A549 (cell line): ENCODE measurements around the gene EGFL8. TPM values are rescaled to one million over a fixed set of nuclear protein-coding genes. Genes with fewer than 3 reads are reported as not detected.

Experiments
- ATAC-seq, 2 experiments: fragments of 200-7000 bp in 1 of 2; fragments of >200 bp in 1 of 2; cut with Nextera tagmentation in 1 of 2; cut with Tn5 transposase in 1 of 2; 3 replicates each; pipeline versions ENCODE4 v1.8.0 to v1.9.1; 2018 to 2020; ENCODE audit warnings: mild to moderate bottlenecking in 1 of 2, moderate library complexity in 1 of 2
- CTCF ChIA-PET: fragments of 300-600 bp; sonication (Branson Sonifier 250); formaldehyde crosslinking; extraction: SDS; loops from one replicate; lab custom pipeline; 2021; ENCODE audit warnings: antibody characterized with exemption, inconsistent platforms; lab: Yijun Ruan, JAX
- POLR2A ChIA-PET: fragments of 350-600 bp; formaldehyde crosslinking; extraction: SDS; loops from one replicate; lab custom pipeline; 2021; ENCODE audit warnings: antibody characterized with exemption, inconsistent platforms; lab: Yijun Ruan, JAX
- DNase-seq, 2 experiments: peaks; one replicate each; pipeline versions ENCODE4 v3.0.0 to v3.0.0-alpha.2; 2011 to 2016; ENCODE audit warnings: low read depth in 1 of 2, low spot score in 1 of 2
- FAIRE-seq: peaks from 2 replicates; lab custom pipeline; 2011; peaks lifted over from hg19 to GRCh38; lab: Jason Lieb, UNC
- H3K27ac ChIP-seq, 2 experiments: fragments of >200 bp; sonication (Bioruptor Twin); formaldehyde crosslinking; 3 replicates each; pipeline ENCODE4 v1.5.1; 2016 to 2017
- H3K4me1 ChIP-seq: fragments of >200 bp; sonication (Bioruptor Twin); formaldehyde crosslinking; 3 replicates; pipeline ENCODE4 v1.6.1; 2016
- H3K4me2 ChIP-seq: fragments of >200 bp; sonication (Bioruptor Twin); formaldehyde crosslinking; 3 replicates; pipeline ENCODE4 v1.6.1; 2016
- H3K4me3 ChIP-seq: fragments of >200 bp; sonication (Bioruptor Twin); formaldehyde crosslinking; 3 replicates; pipeline ENCODE4 v1.5.1; 2016
- H3K9me3 ChIP-seq: fragments of >200 bp; sonication (Bioruptor Twin); formaldehyde crosslinking; 3 replicates; pipeline ENCODE4 v1.6.1; 2016
- CBX8 ChIP-seq: fragments of 200-600 bp; sonication (generic); IDR thresholded peaks from 2 replicates; pipeline ENCODE4 v1.6.1; 2016
- CHD2 ChIP-seq: fragments of 150-350 bp; IDR thresholded peaks from 2 replicates; pipeline ENCODE4 v1.6.1; 2014; ENCODE audit warnings: low read length; ENCODE audit not compliant: partially characterized antibody
- CHD4 ChIP-seq: fragments of 200-600 bp; sonication (generic); IDR thresholded peaks from 2 replicates; pipeline ENCODE4 v1.6.1; 2016; ENCODE audit warnings: antibody characterized with exemption, mild to moderate bottlenecking, borderline replicate concordance
- FOSB ChIP-seq: fragments of 250-450 bp; sonication (Bioruptor Pico); IDR thresholded peaks from 2 replicates; pipeline ENCODE4 v1.5.0; 2020; ENCODE audit warnings: mild to moderate bottlenecking, moderate library complexity
- HMGXB4 ChIP-seq: fragments of 250-450 bp; sonication (Bioruptor Pico); IDR thresholded peaks from 2 replicates; pipeline ENCODE4 v1.5.0; 2021; ENCODE audit warnings: mild to moderate bottlenecking, moderate library complexity, borderline replicate concordance
- HOXA7 ChIP-seq: fragments of 250-450 bp; sonication (Bioruptor Pico); IDR thresholded peaks from 2 replicates; pipeline ENCODE4 v1.5.0; 2020; ENCODE audit warnings: mild to moderate bottlenecking, moderate library complexity
- MYC ChIP-seq: IDR thresholded peaks from 2 replicates; pipeline ENCODE4 v1.6.1; 2012; ENCODE audit warnings: mild to moderate bottlenecking, inconsistent platforms, low read length, improper control_type of control experiment, borderline replicate concordance
- PBX3 ChIP-seq: IDR thresholded peaks from 2 replicates; pipeline ENCODE4 v1.6.1; 2012
- PHF8 ChIP-seq: fragments of 200-600 bp; sonication (generic); IDR thresholded peaks from 2 replicates; pipeline ENCODE4 v1.6.1; 2016; ENCODE audit warnings: low read depth, mild to moderate bottlenecking, antibody characterized with exemption, moderate library complexity, borderline replicate concordance
- POLR2AphosphoS2 ChIP-seq: conservative IDR thresholded peaks from 2 replicates; pipeline ENCODE4 v1.6.1; 2012; ENCODE audit warnings: low read length, improper control_type of control experiment, inconsistent platforms
- RFX5 ChIP-seq: fragments of 450-650 bp; IDR thresholded peaks from 2 replicates; pipeline ENCODE4 v1.7.1; 2014; ENCODE audit warnings: antibody characterized with exemption, mild to moderate bottlenecking, moderate library complexity
- SREBF2 ChIP-seq: fragments of 450-650 bp; IDR thresholded peaks from 2 replicates; pipeline ENCODE4 v1.6.1; 2014; ENCODE audit warnings: mild to moderate bottlenecking, moderate library complexity
- TFCP2L1 ChIP-seq: fragments of 250-450 bp; sonication (Bioruptor Pico); IDR thresholded peaks from 2 replicates; pipeline ENCODE4 v1.5.0; 2021; ENCODE audit warnings: mild to moderate bottlenecking
- ZC3H11A ChIP-seq: fragments of 450-650 bp; IDR thresholded peaks from 2 replicates; pipeline ENCODE4 v1.6.1; 2014; ENCODE audit warnings: antibody characterized with exemption, mild to moderate bottlenecking
- WGBS: methylation state at CpG from one replicate; pipeline ENCODE4 v1.1.6; 2017; ENCODE audit errors: missing lambda C conversion rate; 5-methylcytosine and 5-hydroxymethylcytosine counted together
- polyA plus RNA-seq, 4 experiments: library from polyadenylated mRNA; depleted of rRNA in 3 of 4; stranded (reverse); fragments of >200 nt; fragmentation: RNase III in 1 of 4; extraction: RNeasy Plus Mini Kit Qiagen cat#74134 plus additional on column Dnase treatment in 1 of 4; gene quantifications; 2 replicates in 3 of 4; 3 replicates in 1 of 4; pipeline ENCODE4 v1.2.3, GENCODE V29; 2011 to 2017
- TF ChIP-seq, protein P1 (sequence below): fragments of 150-350 bp; IDR thresholded peaks from 2 replicates; pipeline ENCODE4 v1.6.1; 2014; ENCODE audit warnings: low read depth, mild to moderate bottlenecking, low read length
- TF ChIP-seq, protein P2 (sequence below): fragments of >200 bp; sonication (Bioruptor Twin); formaldehyde crosslinking; IDR thresholded peaks from 3 replicates; pipeline ENCODE4 v1.6.1; 2016
- TF ChIP-seq, protein P3 (sequence below): fragments of >200 bp; sonication (Bioruptor Twin); formaldehyde crosslinking; IDR thresholded peaks from 2 replicates; pipeline ENCODE4 v1.6.1; 2016

Gene EGFL8
- polyA plus RNA-seq, 2 of the 4 experiments (the other 2 are of a cell fraction): 2.0 to 3.1 TPM

DNA sequence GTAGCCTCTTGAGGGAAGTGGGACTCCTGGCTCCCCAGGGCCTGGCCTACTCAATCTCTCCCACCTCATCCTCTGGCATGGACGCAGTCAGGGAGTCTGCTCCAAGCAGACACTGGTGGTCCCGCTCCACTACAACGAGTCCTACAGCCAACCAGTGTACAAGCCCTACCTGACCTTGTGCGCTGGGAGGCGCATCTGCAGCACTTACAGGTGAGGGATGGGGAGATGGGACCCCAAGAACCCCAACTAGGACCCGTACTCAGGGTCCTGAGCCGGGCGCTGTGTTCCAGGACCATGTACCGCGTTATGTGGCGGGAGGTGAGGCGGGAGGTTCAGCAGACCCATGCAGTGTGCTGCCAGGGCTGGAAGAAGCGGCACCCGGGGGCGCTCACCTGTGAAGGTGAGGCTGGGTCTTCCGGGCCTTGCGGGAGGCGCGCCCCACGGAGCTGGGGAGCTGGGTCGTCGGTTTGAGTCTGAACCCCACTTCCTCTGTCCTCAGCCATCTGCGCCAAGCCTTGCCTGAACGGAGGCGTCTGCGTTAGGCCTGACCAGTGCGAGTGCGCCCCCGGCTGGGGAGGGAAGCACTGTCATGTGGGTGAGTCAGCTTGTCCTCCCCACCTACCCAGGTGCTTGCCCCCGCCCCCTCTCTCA lies 2.1 kb downstream of the EGFL8 start (continued):
- TF ChIP-seq PBX3: no peak
- TF ChIP-seq CHD2: no peak
- TF ChIP-seq, protein P1, sequence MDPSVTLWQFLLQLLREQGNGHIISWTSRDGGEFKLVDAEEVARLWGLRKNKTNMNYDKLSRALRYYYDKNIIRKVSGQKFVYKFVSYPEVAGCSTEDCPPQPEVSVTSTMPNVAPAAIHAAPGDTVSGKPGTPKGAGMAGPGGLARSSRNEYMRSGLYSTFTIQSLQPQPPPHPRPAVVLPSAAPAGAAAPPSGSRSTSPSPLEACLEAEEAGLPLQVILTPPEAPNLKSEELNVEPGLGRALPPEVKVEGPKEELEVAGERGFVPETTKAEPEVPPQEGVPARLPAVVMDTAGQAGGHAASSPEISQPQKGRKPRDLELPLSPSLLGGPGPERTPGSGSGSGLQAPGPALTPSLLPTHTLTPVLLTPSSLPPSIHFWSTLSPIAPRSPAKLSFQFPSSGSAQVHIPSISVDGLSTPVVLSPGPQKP: no peak
- no peak for TF ChIP-seq HOXA7
- TF ChIP-seq TFCP2L1 (CRISPR knock-in tag): no peak
- no peak for TF ChIP-seq CHD4

GRCh38 chr6:32167154-32167760 lies 2.9 kb downstream of the EGFL8 start:
- WGBS: 87% methylated on average over 31 of the region's 32 CpGs
- DNase-seq (no peak), FAIRE-seq (no peak), ATAC-seq (no peak)
- Histone ChIP-seq H3K4me1 (no peaks in the 10 kb centered on the region), H3K4me3 (no peak overlapping the region), H3K4me2 (no peak overlapping the region), H3K9me3 (no peaks in the 10 kb centered on the region), H3K27ac (no peak overlapping the region)
- ChIA-PET CTCF (no interaction called here), POLR2A (interaction anchor here (1.3 kb wide), 1 partner anchor 39 kb away, joined by 3 read pairs; the partner anchor contains the start of gene ATF6B)
- TF ChIP-seq FOSB (no peak), ZC3H11A (no peak), HMGXB4 (CRISPR knock-in tag) (no peak)

GRCh38 chr6:32167761-32168262 lies 3.4 kb downstream of the EGFL8 start:
- H3K9me3 ChIP-seq: no peaks in the 10 kb centered on the region
- no peak for DNase-seq
- TF ChIP-seq PHF8 (no peak), MYC (no peak), RFX5 (no peak), CBX8 (no peak), PBX3 (no peak), HMGXB4 (CRISPR knock-in tag) (no peak), POLR2AphosphoS2 (no peak), SREBF2 (no peak), ZC3H11A (no peak)
- TF ChIP-seq, protein P2, sequence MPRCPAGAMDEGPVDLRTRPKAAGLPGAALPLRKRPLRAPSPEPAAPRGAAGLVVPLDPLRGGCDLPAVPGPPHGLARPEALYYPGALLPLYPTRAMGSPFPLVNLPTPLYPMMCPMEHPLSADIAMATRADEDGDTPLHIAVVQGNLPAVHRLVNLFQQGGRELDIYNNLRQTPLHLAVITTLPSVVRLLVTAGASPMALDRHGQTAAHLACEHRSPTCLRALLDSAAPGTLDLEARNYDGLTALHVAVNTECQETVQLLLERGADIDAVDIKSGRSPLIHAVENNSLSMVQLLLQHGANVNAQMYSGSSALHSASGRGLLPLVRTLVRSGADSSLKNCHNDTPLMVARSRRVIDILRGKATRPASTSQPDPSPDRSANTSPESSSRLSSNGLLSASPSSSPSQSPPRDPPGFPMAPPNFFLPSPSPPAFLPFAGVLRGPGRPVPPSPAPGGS: no peak
- TF ChIP-seq, protein P3, sequence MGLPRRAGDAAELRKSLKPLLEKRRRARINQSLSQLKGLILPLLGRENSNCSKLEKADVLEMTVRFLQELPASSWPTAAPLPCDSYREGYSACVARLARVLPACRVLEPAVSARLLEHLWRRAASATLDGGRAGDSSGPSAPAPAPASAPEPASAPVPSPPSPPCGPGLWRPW: no peak
- H3K4me3 ChIP-seq: no peak overlapping the region
- ChIA-PET POLR2A (interaction anchor here (1.3 kb wide), 1 partner anchor 40 kb away, joined by 3 read pairs; the partner anchor contains the start of gene ATF6B), CTCF (no interaction called here)
- ATAC-seq: no peak
- 92% methylated on average over 4 of the region's 6 CpGs for WGBS
- no peak for FAIRE-seq
- no peaks in the 10 kb centered on the region for H3K4me1 ChIP-seq
- no peak overlapping the region for H3K4me2 ChIP-seq
- no peak overlapping the region for H3K27ac ChIP-seq
